ENCODE measurements around the gene SUOX. TPM values are rescaled to one million over a fixed set of nuclear protein-coding genes. Genes with fewer than 3 reads are reported as not detected.
"Not testable (repeated sequence)": the region's sequence is repeated elsewhere in the genome, so short reads cannot be mapped to it uniquely, and the experiment has no call there.

SUOX gene
- total RNA-seq, 2 donors from 2014 or later = 23.9 to 37.7 TPM

- Histone ChIP-seq H3K36me3 (peaks cover 3% of the 10 kb centered on the region), H3K9me3 (no peaks in the 10 kb centered on the region), H3K4me1 (peaks cover 0 to 21% of the 10 kb centered on the region in 2 donors), H3K27me3 (no peaks in the 10 kb centered on the region), H3K4me3 (no peak overlapping the region), H3K27ac (no peak overlapping the region)
- no peak for DNase-seq (ENCODE audit: low spot score)
- no peak for TF ChIP-seq CTCF (IDR thresholded peaks at IDR 0.05)
Measured at GRCh38 chr12:55978393-55978792, 18.7 kb upstream of the SUOX start.

- Histone ChIP-seq H3K4me3 (no peak overlapping the region), H3K4me1 (peaks cover 0 to 21% of the 10 kb centered on the region in 2 donors), H3K9me3 (no peaks in the 10 kb centered on the region), H3K27me3 (no peaks in the 10 kb centered on the region), H3K36me3 (peaks cover 8% of the 10 kb centered on the region), H3K27ac (no peak overlapping the region)
- TF ChIP-seq CTCF (IDR thresholded peaks at IDR 0.05) = no peak
- no peak for DNase-seq (ENCODE audit: low spot score)
Measured at GRCh38 chr12:55979069-55979468, 18.0 kb upstream of the SUOX start.

- not testable (repeated sequence) for H3K27me3 ChIP-seq; H3K4me1 ChIP-seq; H3K9me3 ChIP-seq; H3K27ac ChIP-seq; H3K4me3 ChIP-seq; DNase-seq (ENCODE audit: low spot score)
- H3K36me3 ChIP-seq = peaks cover 34% of the 10 kb centered on the region
Measured at GRCh38 chr12:55981882-55982281, 15.2 kb upstream of the SUOX start.

GRCh38 chr12:55982319-55982936, 14.6 kb upstream of the SUOX start:
- Histone ChIP-seq H3K27ac (no peak overlapping the region), H3K27me3 (no peaks in the 10 kb centered on the region), H3K4me3 (no peak overlapping the region), H3K4me1 (no peaks in the 10 kb centered on the region), H3K36me3 (peaks cover 40% of the 10 kb centered on the region), H3K9me3 (no peaks in the 10 kb centered on the region)
- DNase-seq (ENCODE audit: low spot score) = no peak
- no peak for TF ChIP-seq CTCF (IDR thresholded peaks at IDR 0.05)

- Histone ChIP-seq H3K36me3 (peaks cover 49% of the 10 kb centered on the region), H3K27ac (no peak overlapping the region), H3K9me3 (no peaks in the 10 kb centered on the region), H3K27me3 (no peaks in the 10 kb centered on the region), H3K4me3 (no peak overlapping the region), H3K4me1 (no peaks in the 10 kb centered on the region)
- TF ChIP-seq CTCF (IDR thresholded peaks at IDR 0.05) = no peak
- no peak for DNase-seq (ENCODE audit: low spot score)
Measured at GRCh38 chr12:55983232-55983842, 13.7 kb upstream of the SUOX start.

- H3K9me3 ChIP-seq = no peaks in the 10 kb centered on the region
- H3K4me1 ChIP-seq = no peaks in the 10 kb centered on the region
- no peaks in the 10 kb centered on the region for H3K27me3 ChIP-seq
- H3K4me3 ChIP-seq = no peak overlapping the region
- TF ChIP-seq CTCF (IDR thresholded peaks at IDR 0.05) = no peak
- no peak overlapping the region for H3K27ac ChIP-seq
- peaks cover 63% of the 10 kb centered on the region for H3K36me3 ChIP-seq
- no peak for DNase-seq (ENCODE audit: low spot score)
Measured at GRCh38 chr12:55984861-55985260, 12.2 kb upstream of the SUOX start.

Data from right atrium auricular region (tissue), 2 donors.